Pulmonary artery endothelial cell (primary cell): ENCODE measurements around the gene SERPINE3. TPM values are rescaled to one million over a fixed set of nuclear protein-coding genes. Genes with fewer than 3 reads are reported as not detected.

Source experiments
- DNase-seq: peaks from one replicate; pipeline ENCODE4 v3.0.0-alpha.2; 2011; ENCODE audit warnings: low read depth, low spot score
- total RNA-seq: library from RNA; depleted of rRNA; stranded (reverse); fragments of >200 nt; gene quantifications from 2 replicates; pipeline ENCODE4 v1.2.3, GENCODE V29; 2014

Gene SERPINE3
- total RNA-seq, 1 donor from 2014 or later, result not detected

GRCh38 chr13:51361106-51361505, 21.6 kb downstream of the SERPINE3 start:
- no peak for DNase-seq

- DNase-seq, result no peak
These were observed 24.1 kb downstream of the SERPINE3 start for GRCh38 chr13:51363625-51364024.

DNA sequence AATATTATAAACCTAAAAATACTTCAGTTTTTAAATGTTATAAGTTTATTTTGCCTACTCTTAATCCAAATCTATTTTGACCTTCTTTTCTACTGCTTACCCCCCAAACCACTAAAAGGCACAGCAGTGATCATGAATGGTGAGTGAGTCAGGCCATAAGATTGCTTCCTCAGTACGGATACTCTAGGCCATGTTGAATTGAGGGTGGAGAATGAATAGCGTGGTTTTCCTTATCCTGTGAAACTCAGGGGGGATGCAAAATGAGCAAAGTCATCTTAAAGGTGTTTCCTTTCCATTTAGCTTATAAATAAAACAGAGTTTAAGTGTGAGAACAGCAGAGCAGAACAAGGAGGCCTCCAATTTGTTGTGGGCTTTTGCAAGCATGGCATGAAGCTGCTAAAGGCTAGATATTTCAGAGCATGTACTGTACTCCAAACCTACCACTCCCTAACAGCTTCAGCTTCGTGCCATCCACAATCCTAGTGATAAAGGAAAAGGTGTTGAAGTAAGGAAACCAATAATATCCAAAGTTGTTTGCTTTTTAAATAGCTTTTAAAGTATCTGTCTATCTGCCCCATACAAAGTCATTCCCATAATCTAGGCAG, 25.0 kb downstream of the SERPINE3 start:
- DNase-seq, result peak; percentile 46

DNA sequence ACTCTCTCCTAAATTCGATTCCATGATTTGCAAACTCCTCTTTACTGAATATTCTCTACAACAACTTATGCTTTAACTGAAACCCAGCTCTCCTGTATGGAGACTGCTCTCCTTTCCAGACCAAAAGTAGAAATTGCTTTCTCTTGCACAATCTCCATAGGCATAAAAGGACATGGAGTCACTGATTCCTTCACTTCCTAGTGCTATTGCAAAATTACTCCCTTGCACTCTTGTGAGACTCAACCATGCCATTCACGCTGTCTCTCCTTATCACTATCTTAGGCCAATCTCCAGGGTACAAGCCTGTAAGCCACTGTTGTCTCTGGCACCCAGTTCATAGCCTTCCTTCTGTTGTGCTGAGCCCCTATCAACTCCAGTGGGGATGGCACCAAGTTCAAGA, 30.6 kb downstream of the SERPINE3 start:
- no peak for DNase-seq

DNA sequence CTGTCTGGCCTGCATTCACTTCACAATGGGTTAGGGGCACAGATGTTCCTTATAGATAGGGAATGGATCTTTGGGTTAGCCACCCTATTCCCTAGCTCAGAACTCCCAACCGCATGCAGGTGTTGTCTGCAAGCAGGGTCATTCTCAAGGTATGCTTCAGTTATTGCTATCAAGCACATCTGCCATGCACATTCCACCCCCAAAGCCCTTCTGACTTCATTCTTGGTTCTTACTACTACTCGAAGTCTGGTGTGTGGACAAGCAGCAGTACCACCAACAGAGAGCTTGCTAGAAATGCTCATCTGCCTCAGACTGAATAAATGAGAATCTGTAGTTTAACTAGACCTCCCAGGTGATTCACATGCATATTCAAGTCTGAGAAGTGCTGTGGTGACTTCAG, 31.3 kb downstream of the SERPINE3 start:
- no peak for DNase-seq

DNA sequence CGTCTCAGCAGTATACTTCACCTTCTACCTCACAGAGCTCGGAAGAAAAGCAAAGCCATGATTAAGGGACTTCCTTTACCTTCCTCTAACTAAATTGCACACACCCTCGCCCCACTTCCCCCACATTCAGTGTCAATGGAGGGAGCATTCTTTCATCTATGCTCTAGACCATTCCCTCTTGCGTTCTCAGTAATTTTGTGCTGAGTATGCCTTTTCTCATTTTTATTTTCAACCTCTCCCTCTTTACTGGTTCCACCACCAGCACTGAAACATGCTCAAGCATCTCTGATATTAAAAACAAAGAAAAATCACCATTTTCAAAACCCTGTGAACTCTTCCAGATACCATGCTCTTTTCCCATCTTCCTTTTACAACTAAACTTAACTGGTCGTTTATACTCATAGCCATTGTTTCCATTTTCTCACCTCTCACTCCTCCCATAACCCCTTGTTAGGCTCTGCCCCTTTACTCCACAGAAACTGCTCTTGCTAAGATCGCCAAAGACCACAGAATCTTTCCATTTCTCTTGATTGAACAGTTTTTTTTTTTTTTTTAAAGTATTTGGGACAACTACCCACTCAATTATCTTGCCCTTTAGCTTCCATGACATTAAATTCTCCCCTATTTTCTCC, 32.4 kb downstream of the SERPINE3 start:
- DNase-seq, result no peak

- no peak for DNase-seq
These were observed 34.0 kb downstream of the SERPINE3 start for GRCh38 chr13:51373451-51373850.

DNA sequence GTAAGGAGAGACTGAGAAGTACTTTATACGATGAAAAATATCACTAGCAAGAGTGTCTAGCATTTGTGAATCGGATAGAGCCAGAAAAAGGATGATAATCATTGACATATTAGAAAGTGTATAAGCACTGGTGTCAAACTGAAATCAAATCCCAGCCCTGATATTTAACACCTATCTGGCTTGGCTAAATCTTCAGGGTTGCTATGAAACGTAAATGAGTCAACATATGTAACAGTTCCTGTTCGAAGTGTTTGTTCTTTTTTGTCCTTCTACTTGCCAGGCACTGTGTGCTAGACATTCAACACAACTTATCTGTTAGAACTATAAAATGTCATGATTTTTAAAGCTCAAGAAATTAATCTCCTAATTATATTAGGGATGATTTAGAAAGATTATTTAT, 40.8 kb downstream of the SERPINE3 start:
- peak; percentile 63 for DNase-seq

DNA sequence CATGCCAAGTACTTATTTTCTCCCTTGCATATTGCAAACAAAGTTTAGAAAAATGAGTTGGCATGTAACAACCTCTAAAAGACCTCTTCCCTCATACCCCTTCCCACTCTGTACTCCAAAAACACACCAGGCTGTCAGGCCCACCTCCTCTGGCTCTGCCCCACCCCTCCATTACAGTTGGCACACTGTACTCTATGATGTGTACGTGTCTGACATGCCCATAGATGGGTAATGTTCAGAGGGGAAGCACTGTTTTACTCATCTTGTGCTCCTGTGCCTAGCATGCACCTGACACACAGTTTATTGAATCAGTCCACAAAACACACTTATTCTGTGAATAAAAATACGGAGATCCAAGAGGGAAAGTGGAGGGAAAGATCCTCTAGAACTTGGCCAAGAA, 45.6 kb downstream of the SERPINE3 start:
- DNase-seq, result no peak

GRCh38 chr13:51394724-51395123, 55.2 kb downstream of the SERPINE3 start:
- no peak for DNase-seq

DNA sequence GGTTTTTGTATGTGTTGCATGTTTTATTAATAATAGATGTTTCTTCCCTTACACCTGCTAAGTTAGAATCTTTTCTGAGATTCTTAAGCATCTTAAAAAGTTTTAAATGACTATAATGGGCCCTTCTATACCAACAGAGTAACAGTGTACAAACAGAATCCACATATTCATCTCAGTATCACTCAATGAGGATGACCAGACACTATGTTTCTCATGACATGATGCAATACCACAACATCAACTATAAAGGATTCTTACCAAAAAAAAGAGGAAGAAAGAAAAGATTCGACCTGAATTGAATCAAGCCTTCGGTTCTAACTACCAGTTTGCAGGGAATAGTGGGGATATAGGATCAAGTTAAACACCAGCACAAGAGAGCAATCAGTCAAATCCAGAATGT, 56.9 kb downstream of the SERPINE3 start:
- DNase-seq, result no peak

DNA sequence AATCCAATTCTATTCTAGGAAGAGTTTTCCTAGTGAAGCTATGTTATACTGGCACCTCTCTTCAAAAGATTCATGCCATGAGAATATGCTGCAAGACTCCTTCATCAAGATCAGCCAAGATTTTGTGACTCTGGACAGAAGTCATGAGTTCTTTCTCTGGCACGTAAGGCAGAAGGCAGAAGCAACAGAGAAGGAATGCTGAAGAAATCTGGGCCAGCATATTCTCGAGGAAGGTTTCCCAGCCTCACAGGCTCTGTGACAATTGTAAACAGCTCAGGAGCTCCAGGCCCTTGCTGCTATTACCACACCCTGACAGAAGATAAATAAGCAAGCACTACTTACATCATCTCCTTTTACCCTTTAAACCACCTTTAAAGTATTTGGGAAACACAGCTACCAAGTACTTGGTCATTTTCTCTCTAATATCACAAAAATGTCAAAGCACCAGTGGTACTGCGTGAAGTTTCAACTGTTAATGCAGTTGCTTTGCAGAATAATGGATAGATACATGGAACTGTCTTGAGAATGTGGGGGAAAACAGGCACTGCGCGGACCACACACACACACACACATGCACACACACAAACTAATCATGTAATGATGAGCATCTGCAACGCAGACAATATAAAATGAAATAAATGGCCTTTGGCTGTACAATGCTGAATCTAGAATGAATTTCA, 57.9 kb downstream of the SERPINE3 start:
- no peak for DNase-seq

- no peak for DNase-seq
These were observed 65.7 kb downstream of the SERPINE3 start for GRCh38 chr13:51405176-51405575.

- DNase-seq, result no peak
These were observed 72.9 kb downstream of the SERPINE3 start for GRCh38 chr13:51412431-51412830.

Other genes with a start within 250 kb of the SERPINE3 start
- not detected in 2 replicates for gene C13orf42, start 228.4 kb upstream of the SERPINE3 start, total RNA-seq
- 6.7 and 7.0 TPM in 2 replicates for gene FAM124A, start 117.3 kb upstream of the SERPINE3 start, total RNA-seq
- gene INTS6, start 113.3 kb downstream of the SERPINE3 start, total RNA-seq, result 40.4 and 67.6 TPM in 2 replicates
- gene WDFY2, start 244.8 kb downstream of the SERPINE3 start, total RNA-seq, result 1.7 and 2.8 TPM in 2 replicates